HG03060 (cell line): ENCODE results near the gene RRN3.
A peak's percentile ranks its signal among the peaks of the same experiment; 100 is the strongest.
"Not testable (repeated sequence)": the region's sequence is repeated elsewhere in the genome, so short reads cannot be mapped to it uniquely, and the experiment has no call there.

Source experiments
- ATAC-seq: cut with Tn5 transposase; IDR thresholded peaks from one replicate; pipeline ENCODE4 v1.9.1; 2021; ENCODE audit warnings: low read depth, moderate number of reproducible peaks; ENCODE audit not compliant: unreplicated experiment

The RRN3 gene

GRCh38 chr16:15093955-15094827 lies at the start of gene RRN3:
TSS of gene RRN3 (minus strand) at chr16:15094272. CDS start at chr16:15094233, 39 bp downstream.
- peak; percentile 77 for ATAC-seq

DNA sequence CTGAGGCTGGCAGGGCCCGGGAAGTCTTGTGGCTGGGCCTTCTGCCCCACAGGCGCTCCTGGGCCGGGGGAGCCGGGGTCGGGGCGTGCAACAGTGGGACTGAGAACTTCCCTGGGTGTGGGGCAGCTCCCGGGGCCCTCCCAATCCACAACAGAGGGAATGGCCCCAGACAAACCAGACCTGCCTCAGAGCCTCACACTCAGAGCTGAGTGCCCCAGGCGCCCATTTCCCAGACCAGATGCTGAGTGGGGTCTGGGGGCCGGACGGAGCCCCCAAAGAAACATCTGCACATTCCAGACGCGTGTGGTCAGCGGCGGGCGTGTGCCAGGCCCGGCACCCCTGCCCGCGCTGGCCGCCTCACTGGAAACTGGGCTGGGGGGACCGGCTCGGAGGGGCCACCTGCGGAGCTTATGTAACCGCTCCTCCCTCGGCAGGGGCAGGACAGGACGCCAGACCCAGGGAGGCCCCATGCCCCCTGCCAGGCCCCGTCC lies 49.6 kb upstream of the RRN3 start:
- not testable (repeated sequence) for ATAC-seq

DNA sequence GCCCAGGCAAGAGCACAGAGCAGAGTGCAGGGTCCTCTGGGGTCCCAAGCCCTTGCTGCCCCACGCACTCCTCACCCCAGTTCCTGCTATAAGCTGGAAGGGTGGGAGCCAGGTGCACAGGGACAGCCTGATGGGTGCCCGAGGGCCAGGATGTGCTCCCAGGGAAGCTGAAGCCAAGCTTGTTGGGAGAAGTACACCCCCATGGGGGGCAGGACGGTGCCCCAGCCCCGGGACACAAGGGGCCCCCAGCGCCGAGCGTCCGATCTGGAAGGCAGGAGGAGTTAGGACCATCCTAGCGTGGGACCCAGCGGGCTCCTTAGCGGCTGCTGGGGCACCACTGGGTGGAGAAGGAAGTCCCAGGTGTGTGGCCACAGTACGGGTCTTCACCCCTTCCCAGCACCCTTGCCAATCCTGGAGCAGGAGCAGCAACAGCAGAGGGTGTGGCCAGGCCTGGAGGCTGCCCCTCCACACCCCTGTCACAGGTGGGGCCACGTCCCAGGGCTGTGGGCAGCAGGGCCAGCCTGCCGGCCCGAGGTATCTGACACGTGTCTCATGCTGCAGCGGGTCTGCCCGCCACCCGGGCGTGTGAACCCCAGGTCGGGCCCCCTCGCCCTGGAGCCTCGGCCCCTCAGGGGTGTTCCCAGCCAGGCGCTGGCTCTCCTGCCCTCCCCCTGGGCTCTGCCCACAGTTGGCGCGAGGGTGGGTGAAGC lies 49.0 kb upstream of the RRN3 start:
- not testable (repeated sequence) for ATAC-seq

- not testable (repeated sequence) for ATAC-seq
These were observed 48.2 kb upstream of the RRN3 start for GRCh38 chr16:15142107-15142890.

DNA sequence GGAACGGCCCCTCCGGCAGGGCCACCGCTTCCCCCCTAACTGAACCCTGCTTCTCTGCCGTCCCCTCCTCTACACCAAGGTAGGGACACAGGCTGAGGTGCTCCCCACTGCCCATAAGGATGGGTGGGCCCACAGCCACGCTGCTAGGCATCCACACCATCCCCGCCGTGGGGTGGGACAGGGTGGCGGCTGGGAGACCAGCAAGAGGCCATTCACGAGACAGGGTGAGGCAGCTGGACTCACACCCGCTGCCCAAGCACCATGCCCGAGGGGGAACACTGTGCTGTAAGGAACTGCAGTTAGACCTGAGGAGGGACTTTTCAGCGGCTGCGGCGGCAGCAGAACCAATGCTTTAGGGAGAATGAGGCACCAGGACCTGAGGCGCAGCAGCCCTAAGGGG lies 47.5 kb upstream of the RRN3 start:
- ATAC-seq = no peak

GRCh38 chr16:15140444-15141365 lies 46.6 kb upstream of the RRN3 start:
- not testable (repeated sequence) for ATAC-seq

GRCh38 chr16:15137514-15137913 lies 43.4 kb upstream of the RRN3 start:
- not testable (repeated sequence) for ATAC-seq

DNA sequence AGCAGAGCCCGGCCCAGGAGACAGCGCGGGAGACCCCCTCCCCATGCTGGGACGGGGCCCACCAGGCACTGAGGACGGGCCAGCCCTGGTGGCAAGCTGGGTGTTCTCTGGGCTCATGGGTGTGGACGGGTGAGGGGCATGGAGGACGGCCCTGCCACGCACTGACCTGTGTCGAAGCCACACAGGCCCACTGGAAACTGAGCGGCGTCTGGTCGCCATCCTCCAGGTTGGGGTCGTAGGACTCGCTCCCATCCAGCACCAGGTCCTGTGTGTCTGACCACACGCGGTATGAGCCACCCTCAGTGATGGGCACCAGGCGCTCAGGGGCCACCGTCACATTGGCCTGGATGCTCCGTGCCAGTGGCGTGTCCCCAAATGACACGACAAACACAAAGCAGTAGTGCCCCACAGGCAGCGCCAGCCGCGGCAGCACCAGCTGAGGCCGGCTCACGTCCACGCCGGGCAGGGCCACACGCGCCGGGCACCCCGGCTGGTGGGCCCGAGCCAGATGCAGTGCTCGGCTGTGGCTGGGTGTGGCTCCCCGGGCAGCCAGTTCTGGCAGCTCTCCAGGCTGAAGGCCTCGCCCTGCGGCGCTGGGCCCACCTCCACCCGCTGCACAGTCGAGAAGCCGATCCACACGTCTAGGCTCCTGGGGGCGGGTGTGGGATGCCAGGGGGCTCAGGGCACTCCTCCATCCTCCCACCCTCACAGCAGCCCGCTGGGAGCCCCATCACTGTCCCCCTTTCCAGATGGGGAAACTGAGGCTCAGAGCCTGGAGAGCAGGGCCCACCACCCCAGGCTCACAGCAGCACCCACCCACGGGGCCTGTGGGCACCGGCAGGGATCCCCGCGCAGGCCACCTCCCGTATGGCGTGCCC lies 41.6 kb upstream of the RRN3 start:
- not testable (repeated sequence) for ATAC-seq

GRCh38 chr16:15134752-15135482 lies 40.8 kb upstream of the RRN3 start:
- ATAC-seq = not testable (repeated sequence)

DNA sequence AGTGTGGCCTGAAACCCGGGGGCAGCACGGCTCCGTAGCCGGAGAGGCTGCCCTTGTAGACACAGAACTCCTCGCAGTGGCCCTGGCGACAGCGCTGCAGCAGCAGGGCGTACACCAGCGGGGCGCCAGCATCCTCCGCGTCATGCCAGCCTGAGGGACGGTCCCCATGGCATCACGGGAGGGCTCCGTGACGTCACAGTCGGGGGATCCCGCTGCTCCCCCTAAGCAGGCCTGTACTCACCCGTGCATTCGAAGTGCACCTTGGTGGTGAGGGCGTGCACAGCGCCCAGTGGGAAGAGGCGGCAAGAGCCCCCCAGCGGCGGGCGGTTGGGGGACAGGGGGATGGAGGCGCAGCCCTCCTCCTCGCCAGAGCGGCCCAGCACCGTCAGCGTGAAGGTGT lies 39.5 kb upstream of the RRN3 start:
- ATAC-seq = not testable (repeated sequence)

GRCh38 chr16:15132719-15133428 lies 38.8 kb upstream of the RRN3 start:
- not testable (repeated sequence) for ATAC-seq

- ATAC-seq = not testable (repeated sequence)
These were observed 37.0 kb upstream of the RRN3 start for GRCh38 chr16:15130943-15131700.

DNA sequence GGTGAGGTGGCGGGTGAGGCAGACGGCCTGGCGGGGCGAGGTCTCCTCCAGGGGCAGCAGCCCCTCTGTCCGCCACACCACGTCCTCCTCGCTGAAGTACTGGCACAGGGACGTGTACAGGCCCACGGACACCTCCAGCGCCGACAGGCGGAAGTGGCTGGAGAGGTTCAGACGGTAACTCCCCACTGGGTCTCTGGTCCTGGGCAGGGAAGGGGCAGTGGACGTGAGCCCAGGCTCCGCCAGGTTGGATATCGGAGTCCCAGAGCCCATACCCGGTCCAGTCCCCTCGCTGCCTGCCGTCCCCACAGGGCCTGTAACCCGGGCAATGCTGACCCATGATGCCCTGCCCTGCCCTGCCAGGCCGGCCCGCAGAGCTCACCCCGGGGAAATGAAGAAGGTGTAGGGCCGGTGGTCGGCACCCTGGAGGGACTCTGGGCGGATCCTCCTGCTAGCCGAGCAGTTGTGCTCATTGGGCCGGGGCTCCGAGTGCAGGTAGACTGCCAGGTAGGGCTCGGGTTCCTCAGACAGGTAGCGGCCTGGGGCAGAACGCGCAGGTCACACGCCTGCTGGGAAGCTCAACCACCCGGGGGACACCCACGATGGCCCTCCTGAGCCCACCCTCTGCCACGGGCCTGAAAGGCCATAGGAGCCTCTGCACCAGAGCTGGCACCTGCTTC lies 36.3 kb upstream of the RRN3 start:
- not testable (repeated sequence) for ATAC-seq

DNA sequence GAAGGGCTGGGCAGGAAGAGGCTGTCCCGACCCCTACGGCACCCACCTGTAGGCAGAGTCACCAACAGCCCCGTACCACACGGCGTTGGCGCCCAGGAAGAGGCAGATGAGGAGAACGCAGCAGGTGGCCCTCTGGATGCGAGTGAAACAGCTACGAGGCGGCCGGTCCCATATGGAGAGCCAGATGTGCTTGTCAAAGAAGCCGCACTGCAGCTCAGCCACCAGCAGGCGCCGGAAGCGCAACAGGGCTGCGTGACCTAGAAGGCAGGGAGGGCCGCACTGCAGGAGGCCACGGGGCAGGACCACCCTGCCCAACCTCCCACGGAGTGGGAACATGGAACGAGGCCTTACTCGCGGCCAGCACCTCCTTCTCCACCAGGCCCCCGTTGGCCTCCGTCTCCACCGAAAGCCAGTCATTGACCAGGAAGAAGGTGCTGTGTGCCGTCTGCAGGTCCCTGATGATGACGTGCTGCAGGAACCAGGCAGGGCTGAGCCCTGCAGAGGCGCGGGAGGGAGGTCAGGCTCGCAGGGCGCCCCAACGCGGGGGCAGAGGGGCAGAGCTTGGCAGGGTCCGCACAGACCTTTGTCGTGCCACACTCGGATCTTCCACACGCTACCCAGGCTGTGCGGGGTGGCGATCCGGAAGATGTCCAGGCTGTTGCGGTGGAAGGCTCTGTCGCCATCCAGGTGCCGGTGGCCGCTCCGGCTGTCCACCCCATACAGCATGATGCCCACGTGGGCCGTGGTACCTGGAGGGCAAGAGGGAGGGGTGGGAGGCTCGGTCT lies 33.8 kb upstream of the RRN3 start:
- ATAC-seq = not testable (repeated sequence)

GRCh38 chr16:15100372-15100987 lies 6.4 kb upstream of the RRN3 start:
- not testable (repeated sequence) for ATAC-seq
